Neural progenitor cell (in vitro differentiated cells): ENCODE measurements around the gene NAT10.

Source experiments
- EZH2 ChIP-seq: fragments of 200-600 bp; sonication (generic); IDR thresholded peaks from 2 replicates; pipeline ENCODE4 v1.6.1; 2017; ENCODE audit warnings: antibody characterized with exemption, mild to moderate bottlenecking, moderate library complexity
- EZH2phosphoT487 ChIP-seq: fragments of 200-600 bp; sonication (generic); IDR thresholded peaks from 2 replicates; pipeline ENCODE4 v1.6.1; 2017; ENCODE audit warnings: antibody characterized with exemption
- TF ChIP-seq, protein P1 (sequence below): fragments of 200-600 bp; sonication (generic); IDR thresholded peaks from 2 replicates; pipeline ENCODE4 v1.5.1; 2017; ENCODE audit warnings: antibody characterized with exemption, mild to moderate bottlenecking

DNA sequence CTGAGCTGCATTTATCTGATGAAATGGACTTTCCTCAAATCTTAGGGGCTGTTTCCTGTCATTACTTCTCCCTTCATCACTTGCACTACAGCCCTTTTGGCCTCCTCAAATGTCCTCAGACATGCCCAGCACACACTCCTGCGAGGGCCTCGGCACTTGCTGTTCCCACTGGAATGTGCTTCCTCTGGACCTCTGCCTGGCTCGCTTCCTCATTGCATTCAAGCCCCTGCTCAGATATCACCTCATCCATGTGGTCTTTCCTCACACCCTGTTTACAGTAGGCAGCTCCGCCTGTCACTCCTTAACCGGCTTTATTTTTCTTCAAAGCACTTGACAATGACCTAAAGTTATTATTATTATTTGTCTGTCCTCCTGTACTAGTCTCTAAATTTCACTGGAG lies 9.0 kb downstream of the NAT10 start:
- TF ChIP-seq, protein P1, sequence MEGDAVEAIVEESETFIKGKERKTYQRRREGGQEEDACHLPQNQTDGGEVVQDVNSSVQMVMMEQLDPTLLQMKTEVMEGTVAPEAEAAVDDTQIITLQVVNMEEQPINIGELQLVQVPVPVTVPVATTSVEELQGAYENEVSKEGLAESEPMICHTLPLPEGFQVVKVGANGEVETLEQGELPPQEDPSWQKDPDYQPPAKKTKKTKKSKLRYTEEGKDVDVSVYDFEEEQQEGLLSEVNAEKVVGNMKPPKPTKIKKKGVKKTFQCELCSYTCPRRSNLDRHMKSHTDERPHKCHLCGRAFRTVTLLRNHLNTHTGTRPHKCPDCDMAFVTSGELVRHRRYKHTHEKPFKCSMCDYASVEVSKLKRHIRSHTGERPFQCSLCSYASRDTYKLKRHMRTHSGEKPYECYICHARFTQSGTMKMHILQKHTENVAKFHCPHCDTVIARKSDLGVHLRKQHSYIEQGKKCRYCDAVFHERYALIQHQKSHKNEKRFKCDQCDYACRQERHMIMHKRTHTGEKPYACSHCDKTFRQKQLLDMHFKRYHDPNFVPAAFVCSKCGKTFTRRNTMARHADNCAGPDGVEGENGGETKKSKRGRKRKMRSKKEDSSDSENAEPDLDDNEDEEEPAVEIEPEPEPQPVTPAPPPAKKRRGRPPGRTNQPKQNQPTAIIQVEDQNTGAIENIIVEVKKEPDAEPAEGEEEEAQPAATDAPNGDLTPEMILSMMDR: no peak
- TF ChIP-seq EZH2 (no peak), EZH2phosphoT487 (no peak)
